HG03159 (cell line): Measurements from ENCODE around the gene ADAMTS12.
"Not testable (repeated sequence)": the region's sequence is repeated elsewhere in the genome, so short reads cannot be mapped to it uniquely, and the experiment has no call there.

Experiments
- ATAC-seq: cut with Tn5 transposase; IDR thresholded peaks from one replicate; pipeline ENCODE4 v1.9.1; 2021; ENCODE audit warnings: mild to moderate bottlenecking, moderate library complexity; ENCODE audit not compliant: unreplicated experiment

The ADAMTS12 gene

DNA sequence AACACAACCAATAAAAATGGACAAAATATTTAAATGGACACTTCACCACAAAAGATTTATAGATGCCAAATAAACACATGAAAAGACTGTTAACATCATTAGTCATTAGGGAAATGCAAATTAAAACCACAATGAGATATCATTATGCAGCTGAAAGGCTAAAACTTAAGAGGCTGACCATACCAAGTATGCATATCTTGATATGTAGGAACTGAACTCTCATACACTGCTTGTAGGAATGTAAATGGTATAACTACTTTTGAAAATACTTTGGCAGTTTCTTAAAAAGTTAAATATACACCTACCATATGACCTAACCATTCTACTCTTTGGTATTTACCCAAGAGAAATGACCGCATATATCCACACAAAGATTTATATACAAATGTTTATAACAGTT is 13.6 kb upstream of the ADAMTS12 start:
- ATAC-seq = no peak

DNA sequence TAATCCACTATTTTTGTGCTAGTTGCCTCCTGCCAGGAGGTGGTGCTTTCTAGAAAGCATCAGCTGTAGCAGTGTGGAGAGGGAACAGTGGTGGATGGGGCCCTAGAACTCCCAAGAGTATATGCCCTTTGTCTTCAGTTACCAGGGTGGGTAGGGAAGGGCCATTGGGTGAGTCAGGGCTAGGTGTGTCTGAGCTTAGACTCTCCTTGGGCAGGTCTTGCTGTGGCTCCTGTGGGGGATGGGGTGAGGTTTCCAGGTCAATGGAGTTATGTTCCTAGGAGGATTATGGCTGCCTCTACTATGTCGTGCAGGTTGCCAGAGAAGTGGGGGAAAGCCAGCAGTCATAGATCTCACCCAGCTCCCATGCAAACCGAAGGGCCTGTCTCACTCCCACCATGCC is 11.3 kb upstream of the ADAMTS12 start:
- ATAC-seq = no peak

DNA sequence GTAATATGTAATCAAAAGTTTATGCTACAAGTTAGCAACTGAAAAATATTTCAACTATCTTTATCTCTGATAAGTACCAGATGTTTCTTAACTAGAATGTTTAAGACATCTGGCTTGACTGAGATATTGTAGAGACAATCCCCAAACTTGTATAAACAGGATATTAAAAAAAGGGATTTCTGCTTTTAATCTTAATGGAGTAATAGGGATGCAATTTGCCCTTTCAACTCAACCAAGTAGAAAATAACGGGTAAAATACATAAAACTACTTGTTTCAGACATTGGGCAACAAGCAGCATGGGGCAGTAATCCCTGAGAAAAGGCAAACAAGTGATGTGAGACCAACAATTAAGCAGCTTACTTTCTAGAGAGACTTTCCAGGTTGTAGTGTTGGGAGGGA is 9.4 kb upstream of the ADAMTS12 start:
- ATAC-seq = no peak

DNA sequence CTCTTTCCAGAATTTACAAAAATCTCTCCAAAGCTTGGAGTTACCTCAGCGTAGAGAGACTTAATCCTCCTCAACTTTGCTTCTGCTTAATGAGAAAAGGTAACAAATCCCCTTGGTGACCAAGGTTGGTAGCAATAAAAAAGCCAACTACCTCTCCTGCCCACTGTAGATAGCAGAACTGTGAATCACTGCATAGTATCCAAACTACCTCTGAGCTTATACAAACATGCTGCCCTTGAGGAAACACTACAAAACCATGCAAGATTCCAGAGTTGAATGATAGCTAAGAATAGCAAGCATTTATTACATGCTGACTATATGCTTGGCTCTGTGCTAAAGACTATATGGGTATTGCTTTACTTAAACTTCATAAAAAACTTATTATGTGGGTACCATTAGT is 2.8 kb upstream of the ADAMTS12 start:
- no peak for ATAC-seq

DNA sequence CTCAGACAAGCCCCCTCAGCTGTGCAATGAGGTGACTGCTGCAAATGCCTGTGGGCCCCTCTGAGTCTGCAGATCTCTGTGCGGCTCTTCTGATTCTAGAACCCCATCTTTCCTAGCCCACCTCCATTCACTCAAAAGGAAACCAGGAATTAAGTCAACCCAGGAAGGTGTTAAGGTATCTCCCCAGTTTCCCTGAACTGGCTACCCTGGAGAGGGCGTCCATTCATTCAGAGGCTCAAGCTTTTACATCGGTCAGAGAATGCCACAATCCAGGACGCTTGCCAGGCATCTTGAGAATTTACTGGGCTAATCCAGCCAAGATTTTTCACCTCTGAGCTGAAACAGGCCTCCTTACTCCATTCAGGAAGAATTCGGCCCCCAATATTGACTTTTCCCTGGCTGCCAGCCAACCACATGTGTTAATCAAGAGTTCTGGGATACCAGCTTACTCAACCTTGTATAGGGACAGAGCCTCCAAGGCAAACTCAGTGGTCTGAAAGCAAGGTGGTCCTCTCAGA is 889 bp upstream of the ADAMTS12 start:
- ATAC-seq = no peak

DNA sequence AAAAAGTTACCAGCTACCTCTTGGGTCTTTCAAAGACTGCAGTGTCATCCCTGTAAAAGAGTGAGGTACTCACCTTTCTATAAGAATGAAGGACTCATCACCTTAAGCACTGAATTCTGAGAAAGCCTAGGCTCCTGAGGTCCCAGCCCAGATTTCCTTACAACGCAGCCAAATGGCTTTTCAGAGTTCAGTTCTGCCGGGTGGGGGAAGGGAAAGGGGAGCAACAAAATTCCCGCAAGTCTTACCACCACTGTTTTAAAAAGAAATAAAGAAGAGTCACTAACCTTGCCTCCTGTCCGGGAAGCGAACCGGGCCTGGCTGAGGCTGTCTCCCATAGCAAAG is 373 bp downstream of the ADAMTS12 start:
- ATAC-seq = no peak

DNA sequence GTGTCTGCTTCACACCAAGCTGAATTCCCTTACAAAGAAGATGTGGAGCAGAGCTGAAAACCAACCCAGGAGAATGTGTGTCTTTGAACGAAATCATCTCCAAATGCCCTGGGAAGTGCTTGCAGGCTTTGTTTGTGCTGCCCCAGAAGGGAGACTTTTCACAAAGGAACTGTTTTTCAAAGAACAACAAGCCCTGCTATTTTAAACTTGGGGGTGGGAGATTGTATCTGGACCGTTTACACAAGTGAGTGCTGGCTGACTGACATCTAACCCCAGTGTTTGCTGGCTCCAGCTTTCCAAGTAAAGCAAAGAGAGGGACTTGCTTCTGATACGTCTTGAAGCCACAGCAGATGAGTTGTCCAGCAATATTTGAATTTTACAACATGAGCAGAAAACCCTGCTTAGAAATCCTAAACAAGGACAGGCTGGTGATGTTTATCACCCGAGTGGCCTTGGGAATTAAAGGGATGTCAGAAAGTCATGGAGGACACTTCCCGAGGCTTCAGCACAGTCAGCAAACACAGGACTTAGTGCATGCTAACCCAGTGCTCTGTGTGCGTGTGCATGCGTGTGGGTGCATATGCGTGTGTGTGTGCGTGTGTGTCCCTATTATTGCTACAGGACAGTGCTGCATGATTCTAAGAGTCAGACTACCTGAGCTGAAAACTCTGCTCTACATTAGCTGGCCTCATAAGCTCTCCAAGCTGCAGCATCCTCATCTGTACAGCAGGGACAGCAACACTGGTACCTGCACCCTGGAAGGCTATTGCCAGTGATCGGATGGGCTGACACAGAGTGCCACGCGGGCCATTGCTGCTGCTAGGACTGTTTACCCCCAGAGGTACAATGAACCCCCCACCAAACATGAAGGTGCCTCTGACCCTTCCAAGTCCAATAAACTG is 1.4 kb downstream of the ADAMTS12 start:
- no peak for ATAC-seq

DNA sequence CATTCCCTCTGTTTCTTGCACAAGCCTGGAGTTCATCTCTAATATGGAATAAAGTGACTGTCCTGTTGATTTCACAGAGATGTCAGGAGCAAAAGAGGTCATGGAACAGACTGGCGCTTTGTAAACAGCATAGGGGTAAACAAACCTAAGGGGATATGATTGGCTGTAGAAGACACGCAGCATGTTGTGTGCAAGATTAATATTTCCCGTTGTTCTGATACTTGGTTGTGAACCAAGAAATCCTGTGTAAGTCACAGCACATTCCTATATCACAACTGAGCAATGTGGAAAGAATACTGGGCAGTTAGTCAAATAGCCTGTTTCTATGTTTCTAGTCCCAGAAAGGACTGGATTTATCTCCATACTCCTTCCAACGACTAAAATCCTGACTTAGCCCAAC is 3.2 kb downstream of the ADAMTS12 start:
- ATAC-seq = no peak

DNA sequence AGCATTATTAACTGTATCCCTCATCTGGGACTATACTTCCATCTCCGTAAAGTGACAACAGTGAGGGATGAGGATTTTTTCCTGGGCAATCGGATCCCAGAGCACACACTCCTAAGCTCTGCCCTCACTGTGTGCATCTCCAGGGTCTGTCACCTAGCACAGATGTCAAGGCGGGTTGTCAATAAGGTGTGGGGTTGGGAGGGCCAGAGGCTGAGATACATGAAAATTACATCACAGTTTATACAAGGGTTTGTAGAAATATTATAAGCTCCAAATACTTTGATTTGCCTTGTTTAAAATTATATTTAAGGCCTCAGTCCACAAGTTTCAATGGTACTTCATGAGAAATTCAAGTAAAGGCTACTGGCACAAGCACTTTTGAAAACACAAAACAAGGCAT is 4.5 kb downstream of the ADAMTS12 start:
- ATAC-seq = no peak

DNA sequence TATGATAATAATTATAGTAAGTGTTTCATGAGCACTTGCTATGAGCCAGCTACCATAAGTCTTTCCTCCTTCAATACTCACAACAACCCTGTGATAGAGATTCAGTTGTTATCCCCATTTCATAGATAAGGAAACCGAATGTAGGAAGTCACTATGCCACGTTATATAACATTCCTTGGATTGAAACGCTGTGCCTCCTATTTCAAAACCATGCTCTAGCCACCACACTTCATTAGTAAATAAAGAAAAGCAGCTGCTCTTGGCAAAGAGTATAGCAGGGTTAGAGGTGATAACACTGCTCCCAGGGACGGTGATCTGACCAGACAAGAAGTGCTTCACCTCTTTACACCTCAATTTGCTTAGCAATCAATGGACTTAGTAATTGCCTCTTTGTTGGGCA is 5.5 kb downstream of the ADAMTS12 start:
- no peak for ATAC-seq

DNA sequence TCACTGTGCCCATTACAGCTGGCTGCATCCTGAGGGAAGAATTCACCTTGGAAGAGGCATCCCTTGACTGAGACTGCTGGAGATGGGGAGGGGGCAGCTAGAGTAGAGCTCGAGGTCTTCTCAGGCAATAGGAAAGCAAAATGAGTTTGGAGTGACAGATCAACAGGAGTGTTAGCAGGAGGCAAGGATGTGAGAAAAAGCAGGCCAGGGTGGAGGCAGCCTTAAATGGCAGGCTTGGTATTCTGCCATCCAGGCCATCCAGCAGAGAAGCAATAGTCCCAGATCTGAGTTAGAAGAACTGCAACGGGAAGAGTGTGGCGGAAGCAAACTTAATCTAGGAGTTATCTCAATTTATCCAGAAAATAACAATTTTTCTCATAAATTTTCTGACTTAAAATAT is 6.1 kb downstream of the ADAMTS12 start:
- no peak for ATAC-seq

DNA sequence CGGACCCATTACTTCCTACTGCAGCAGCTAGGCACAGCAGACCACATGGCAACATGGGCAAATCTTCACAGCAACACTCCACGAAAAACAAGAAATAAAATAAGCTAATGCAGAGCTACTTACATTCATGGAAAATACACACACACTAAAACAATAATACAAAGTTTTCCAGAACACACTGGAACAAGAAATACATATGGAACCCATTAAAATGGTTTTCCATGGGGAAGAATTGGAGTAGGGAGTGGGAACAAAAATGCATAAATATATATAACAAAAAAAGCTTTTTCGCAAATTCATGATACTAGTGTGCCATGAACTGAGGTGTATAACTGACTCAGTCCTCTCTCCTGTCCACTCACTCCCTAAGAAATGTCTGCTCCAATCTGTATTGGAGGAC is 8.3 kb downstream of the ADAMTS12 start:
- no peak for ATAC-seq

DNA sequence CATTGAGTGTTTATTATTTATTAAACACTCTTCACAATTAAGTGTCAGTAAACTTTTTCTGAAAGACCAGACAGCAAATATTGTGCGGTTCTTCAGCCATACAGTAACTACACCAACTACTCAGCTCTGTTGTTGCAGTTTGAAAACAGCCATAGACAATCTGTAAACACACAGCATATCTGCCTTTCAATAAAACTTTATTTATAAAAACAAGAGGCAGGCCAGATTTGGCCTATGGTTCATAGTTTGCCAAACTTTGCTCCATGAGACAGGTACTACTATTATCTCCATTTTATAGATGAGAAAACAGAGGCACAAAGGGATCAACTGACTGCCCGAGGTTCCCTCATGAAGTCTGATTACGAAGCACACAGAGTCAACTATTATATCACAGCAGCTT is 11.5 kb downstream of the ADAMTS12 start:
- no peak for ATAC-seq

DNA sequence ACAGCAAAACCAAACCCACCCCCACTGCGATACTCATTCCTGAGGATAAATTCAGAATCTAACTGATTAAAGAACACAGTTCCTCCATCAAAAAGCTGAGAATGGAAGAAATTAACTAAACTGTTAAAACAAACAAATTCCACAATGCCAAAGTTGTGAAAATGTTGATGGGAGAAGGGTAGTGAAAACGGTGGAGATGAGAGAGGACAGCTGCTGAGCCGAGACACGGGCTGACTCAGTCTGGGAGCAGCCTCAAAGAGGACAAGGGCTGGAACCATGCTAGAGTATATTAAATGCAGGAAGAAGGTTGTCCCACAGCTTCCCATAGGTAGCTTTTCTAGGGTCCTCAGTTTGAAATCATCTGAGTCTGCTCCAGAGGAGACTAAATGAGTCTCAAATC is 14.3 kb downstream of the ADAMTS12 start:
- no peak for ATAC-seq

DNA sequence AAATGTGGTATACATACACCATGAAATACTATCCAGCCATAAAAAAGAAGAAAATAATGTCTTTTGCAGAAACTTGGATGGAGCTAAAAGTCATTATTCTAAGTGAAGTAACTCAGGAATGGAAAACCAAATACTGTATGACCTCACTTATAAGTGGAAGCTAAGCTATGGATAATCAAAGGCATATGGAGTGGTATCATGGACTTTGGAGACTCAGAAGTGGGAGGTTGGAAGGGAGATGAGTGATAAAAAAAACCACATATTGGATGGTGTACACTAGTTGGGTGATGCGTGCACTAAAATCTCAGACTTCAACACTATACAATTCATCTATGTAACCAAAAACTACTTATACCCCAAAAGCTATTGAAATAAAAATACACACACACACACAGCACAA is 24.5 kb downstream of the ADAMTS12 start:
- no peak for ATAC-seq

DNA sequence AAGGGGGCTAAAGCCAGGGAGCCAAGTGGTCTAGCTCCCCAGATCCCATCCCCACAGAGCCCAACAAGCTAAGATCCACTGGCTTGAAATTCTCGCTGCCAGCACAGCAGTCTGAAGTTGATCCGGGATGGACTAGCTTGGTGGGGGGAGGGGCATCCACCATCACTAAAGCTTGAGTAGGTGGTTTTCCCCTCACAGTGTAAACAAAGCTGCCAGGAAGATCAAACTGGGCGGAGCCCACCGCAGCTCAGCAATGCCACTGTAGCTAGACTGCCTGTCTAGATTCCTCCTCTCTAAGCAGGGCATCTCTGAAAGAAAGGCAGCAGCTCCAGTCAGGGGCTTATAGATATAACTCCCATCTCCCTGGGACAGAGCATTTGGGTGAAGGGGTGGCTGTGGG is 32.6 kb downstream of the ADAMTS12 start:
- ATAC-seq = not testable (repeated sequence)

DNA sequence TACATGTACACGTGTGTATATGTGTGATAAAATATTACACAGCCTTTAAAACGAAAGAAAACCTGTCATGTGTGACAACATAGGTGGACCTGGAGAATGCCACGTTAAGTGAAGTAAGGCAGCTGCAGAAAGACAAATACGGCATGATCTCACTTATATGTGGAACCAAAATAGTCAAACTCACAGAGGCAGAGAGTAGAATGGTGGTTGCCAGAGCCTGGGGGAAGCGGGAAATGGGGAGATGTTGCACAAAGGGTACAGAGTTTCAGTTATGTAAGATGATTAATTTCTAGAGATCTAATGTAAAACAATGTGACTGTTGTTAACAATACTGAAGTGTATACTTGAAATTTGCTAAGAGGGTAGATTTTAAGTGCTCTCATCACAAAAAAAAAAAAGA is 34.8 kb downstream of the ADAMTS12 start:
- peak; percentile 74 for ATAC-seq

DNA sequence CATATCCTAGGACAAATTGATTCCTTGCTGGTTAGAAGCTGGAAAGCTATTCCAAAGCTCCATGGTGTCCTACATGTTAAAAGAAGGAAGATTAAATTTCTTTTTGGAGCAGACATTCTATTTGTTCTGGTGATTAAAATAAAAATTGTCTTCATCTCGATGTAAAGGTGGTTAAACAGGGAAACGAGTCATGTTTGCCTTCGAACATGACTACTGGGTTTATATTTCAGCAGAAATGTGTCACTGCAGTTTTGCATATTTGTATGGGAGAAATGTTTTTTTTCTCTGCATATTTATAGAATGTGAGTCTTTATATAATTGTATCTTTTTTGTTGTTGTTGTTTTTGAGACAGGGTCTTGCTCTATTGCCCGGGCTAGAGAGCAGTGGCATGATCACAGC is 36.4 kb downstream of the ADAMTS12 start:
- no peak for ATAC-seq

DNA sequence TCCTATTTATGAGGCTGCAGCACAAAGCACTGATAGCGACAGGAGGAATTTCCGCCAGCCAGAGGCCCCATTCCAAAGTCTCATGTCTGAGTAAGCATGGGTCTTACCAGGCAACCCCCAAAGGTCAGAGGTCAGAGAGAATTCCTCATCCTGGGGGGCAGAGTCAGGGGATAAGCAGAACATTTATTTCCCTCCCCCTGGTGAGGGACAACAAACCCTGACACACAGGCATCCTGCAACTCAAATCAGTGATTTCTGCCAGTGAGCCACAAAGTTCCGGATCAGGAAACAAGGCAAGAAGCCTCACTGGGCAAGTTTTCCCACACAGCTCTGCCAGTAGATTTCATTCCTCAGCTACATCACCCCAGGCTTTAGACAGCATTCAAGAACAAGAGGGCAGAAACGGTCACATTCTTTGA is 37.0 kb downstream of the ADAMTS12 start:
- ATAC-seq = no peak

DNA sequence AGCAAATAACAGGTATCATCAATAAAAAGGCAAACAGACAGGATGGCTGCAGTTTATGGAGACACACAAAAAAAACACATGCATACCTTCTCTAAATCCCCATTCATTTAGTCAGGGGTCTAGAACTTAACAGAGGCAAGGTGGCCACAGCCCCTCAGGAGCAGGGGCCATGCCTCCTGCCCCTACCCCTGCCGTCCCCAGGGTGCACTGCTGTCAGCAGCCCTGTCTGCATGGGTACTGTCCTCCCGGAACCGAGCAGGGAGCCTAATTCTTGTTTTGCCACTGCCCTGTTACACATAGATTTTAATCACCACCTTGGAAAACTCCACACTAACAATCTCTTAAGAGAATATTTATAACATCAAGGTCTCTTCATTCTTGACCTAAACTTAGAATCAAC is 39.0 kb downstream of the ADAMTS12 start:
- ATAC-seq = no peak

DNA sequence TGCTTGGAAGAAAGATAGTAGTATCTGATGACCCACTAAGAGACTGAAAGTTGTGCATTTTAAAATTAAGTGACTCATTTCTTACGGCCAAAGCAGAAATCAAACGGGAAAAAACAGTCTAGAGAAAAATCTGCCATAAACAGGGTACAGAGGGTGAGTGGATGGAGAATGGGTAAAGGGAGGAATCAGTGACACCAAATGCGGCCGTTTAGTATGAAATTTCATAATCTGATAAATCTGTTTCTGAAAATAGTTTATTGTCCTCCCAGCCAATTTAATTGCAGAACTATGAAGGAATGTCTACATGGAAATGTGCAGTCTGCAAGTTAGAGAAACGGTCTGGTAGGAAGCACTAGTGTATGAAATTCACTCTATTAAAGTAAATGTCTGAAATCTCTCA is 39.5 kb downstream of the ADAMTS12 start:
- ATAC-seq = no peak

DNA sequence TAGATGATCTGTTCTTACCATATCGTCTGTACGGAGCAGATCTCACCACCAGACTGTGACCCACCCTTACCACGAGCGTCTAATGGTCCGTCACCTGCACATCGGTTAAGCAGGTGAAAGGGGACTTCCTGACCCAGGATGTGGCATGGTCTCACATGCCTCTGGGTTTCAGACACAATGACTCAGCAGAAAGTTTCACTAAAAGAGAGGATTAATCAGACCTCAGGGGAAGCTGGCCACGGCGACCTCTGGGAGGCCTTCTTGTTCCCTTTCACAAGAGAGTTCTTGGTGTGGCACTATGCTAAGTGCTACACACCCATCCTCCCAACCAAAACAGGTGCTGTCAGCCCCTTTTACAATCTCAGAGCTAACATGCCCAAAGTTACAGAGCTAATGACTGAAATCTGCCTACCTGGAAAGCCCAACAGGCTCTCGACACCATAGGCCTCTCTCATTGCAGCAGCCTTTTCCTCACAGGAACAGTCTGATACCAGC is 41.6 kb downstream of the ADAMTS12 start:
- ATAC-seq = peak; percentile 93

DNA sequence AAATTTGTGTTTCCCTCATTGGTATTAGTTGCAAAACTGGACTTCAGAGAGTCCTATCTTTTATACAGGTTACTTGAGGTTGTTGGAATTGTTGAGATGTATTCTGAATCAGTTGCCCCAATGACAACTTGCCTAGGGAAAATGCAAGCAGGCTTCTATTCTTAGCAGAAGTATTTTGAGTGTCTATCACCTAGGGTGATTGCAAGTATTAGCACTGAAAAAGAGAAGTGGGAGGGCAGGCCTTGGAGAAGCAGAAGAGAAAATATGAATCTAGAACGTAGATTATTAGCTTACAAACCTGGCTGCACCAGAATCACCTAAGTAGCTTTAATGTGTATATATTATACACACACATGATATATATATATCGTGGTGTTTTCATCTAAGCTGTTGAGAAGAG is 43.2 kb downstream of the ADAMTS12 start:
- peak; percentile 40 for ATAC-seq
